Right ventricle myocardium inferior (tissue), 1 donor: ENCODE results near the gene G0S2. TPM values are rescaled to one million over a fixed set of nuclear protein-coding genes. Genes with fewer than 3 reads are reported as not detected.

Source experiments
- ATAC-seq: fragments of 200-7000 bp; cut with Tn5 transposase; one replicate; pipeline ENCODE4 v1.9.1; 2020; ENCODE audit warnings: mild to moderate bottlenecking, moderate library complexity
- DNase-seq: peaks from one replicate; pipeline ENCODE4 v3.0.0; 2021; ENCODE audit errors: missing footprints
- intact Hi-C: fragments of 100-400 bp; cut with DNase I; formaldehyde crosslinking; loops from one replicate; pipeline ENCODE4 v1.11.0; 2022
- long read RNA-seq: library from polyadenylated mRNA; unstranded; transcript quantifications from one replicate; pipeline ENCODE4 v2.0.0, GENCODE V29; 2021
- total RNA-seq: library from RNA; stranded (reverse); fragmentation: NEBNext Ultra II Directional; extraction: Animal tissue kit (Norgen Biotek cat#: 25700); gene quantifications from one replicate; pipeline ENCODE4 v1.2.1, GENCODE V29; 2021
- donor health status: DM: no; HTN: yes; CAD: no; lungs with severe emphysema.

The G0S2 gene
- 460 TPM for total RNA-seq
- long read RNA-seq, transcript G0S2-201 (2 exons, 866 nt): major isoform, 612 of 640 reads
- long read RNA-seq, partial matches to known transcripts: 0 of 640 reads
- long read RNA-seq, other reads (novel, unspliced or antisense): 28 of 640 reads

DNA sequence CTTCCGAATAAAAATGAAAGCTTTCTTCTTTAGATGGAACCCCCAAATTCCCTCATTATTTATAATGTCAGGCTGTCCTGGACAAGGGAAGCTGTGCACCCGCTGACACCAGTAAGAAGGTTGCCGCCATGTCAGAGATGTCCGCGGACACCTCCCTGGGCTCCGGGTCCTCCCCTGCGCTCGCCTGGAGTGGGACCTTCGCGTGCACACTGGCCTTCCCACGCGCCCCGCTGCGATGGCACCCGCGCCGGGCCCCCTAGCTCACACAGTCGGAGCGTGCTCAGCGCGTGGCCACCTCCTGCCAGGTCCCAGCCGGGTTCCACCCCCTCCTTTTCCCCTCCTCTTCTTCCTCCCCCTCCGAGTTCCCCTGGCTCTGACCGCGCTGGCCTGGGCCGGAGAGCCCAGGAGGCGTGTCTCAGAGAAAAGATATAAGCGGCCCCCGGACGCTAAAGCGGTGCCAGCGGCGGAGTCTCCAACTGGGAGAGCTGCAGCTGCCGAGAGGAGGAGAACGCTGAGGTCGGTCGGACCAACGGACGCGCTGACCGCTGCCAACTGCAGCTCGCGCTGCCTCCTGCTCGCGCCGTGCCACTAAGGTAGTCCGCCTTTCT is at the start of gene G0S2:
Gene G0S2 (plus strand): TSS at position 456 of the 608 bp plus-strand sequence. CDS start 273 bp downstream, outside the sequence.
- peak; percentile 92 for DNase-seq
- peak; percentile 92 for ATAC-seq
- intact Hi-C loops: loop anchor here (1.0 kb wide), 1 partner anchor 32 kb away; no protein-coding TSS in a partner anchor

GRCh38 chr1:209625791-209626285 is 49.4 kb upstream of the G0S2 start:
- intact Hi-C loops: loop anchor here (2.0 to 5.0 kb wide), 3 partner anchors 23 to 121 kb away; no protein-coding TSS in a partner anchor
- peak; percentile 23 for ATAC-seq

GRCh38 chr1:209626346-209627026 is 48.7 kb upstream of the G0S2 start:
- no peak for ATAC-seq
- DNase-seq: no peak
- intact Hi-C loops: loop anchor here (2.0 to 5.0 kb wide), 3 partner anchors 24 to 121 kb away; no protein-coding TSS in a partner anchor

More at GRCh38 chr1:209625791-209626285, 49.4 kb upstream of the G0S2 start:
- no peak for DNase-seq

GRCh38 chr1:209627027-209627731 is 48.0 kb upstream of the G0S2 start:
- intact Hi-C loops: loop anchor here (2.0 to 5.0 kb wide), 3 partner anchors 24 to 120 kb away; no protein-coding TSS in a partner anchor
- DNase-seq: no peak
- ATAC-seq: no peak

- peak; percentile 75 for ATAC-seq
- intact Hi-C loops: loop anchor here (2.0 to 5.0 kb wide), 4 partner anchors 25 to 120 kb away; no protein-coding TSS in a partner anchor
- DNase-seq: peak; percentile 86
Observed at GRCh38 chr1:209627732-209628196, 47.4 kb upstream of the G0S2 start.

DNA sequence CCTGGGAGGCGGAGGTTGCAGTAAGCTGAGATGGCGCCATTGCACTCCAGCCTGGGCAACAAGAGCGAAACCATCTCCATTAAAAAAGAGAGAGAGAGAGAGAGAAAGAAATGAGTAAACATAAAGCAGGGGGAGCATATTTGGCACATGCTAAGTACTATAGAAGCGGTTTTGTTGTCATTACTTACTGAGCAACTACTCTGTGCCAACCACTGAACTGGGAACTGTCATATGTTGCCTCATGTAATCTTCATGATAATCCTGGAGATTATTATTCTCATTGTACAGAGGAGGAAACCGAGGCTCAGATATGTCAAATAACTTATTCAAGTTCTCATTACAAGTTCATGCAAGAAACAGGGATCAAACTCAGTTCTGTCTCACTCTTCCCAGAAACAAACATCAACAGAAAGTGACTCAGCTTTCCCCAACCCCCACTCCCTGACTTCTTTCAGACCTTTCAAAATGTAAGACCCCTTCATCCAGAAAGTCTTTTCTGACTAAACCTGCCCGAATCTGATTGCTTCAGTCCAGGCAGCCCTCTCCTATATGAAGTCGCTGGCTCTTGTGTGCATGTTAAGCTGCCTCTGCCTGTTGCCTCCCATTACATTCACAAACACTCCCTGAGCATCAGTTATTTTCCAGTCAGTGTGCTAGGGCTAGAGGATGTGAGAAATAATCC is 46.5 kb upstream of the G0S2 start:
- intact Hi-C loops: loop anchor here (2.0 to 5.0 kb wide), 2 partner anchors 52 to 119 kb away; no protein-coding TSS in a partner anchor
- ATAC-seq (no peak), DNase-seq (no peak)

DNA sequence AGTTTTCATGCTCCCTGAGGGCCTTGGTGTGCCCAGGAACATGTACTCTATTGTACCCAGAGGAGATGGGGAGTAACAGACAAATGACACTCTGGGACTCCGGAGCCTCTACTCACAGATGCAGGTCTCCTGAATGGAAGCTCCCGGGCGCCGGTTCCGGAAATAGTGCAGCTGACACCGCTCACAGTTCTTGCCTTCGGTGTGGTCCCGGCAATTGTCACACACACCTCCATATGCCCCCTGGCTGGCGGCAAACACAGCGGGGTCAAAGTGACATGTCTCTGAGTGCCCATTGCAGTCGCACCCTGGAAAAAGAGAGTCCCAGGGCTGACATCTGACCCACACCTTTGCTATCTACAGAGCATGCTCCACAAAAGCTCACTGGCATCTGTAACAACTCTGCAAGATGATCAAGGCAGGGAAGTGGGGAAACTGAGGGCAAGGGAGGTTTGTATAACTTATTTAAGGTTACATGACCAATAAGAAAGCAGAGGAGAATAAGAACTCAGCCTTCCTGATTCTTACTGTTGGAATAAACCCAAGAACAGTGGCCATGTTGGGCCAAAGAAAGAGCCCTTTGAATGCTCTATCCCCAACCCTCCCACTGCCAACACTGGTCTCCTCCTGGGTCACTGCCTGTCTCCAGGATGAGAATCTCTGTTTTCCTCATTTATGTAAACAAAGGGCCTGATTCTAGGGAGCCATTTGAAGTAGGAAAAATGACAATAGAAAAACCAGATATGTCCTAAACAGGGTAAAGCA is 45.4 kb upstream of the G0S2 start:
- DNase-seq (no peak), ATAC-seq (no peak)

DNA sequence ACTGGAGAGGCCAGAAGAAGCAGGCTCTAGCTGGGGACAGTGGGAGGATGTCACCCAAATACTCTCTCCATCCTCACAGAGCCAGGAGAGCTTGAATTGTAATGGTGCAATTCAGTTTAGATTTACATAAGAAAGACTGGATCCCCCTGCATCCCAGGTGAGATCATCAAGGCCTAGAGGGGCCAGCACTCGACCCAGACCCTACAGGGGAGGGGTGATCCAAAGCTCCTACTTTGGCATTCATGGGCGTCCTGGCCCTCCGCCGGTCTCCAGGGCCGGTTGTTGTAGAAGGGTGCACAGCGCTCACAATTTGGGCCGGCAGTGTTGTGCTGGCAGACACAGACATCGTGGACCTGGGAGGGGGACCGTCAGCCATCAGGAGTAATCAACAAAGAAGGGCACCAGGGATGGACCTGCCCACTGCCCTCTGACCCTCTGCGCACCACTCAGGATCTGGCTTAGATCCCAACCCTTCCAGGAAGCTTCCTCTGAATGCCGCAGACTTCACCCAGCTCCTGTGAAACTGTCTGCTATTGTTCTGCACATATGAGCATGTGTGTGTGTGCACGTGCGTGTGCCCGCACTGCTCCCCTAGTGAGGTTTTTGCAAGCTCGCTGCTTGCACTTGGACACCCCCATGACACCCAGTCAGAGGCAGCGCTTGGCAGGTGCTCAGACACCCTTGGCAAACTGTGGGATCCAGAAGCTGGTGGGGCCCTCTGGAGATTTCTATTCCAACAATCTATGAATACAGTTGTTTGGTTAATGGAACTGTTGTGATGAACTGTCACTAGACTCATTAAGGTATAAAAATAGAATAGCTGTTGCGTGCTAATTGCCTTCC is 44.6 kb upstream of the G0S2 start:
- ATAC-seq (peak; percentile 17), DNase-seq (no peak)
- intact Hi-C loops: no loop called here

More for the DNA sequence above, 45.4 kb upstream of the G0S2 start:
- intact Hi-C loops: loop anchor here (2.0 to 5.0 kb wide), 2 partner anchors 53 to 117 kb away; no protein-coding TSS in a partner anchor

- no peak for ATAC-seq
- no peak for DNase-seq
- intact Hi-C loops: no loop called here
Observed at GRCh38 chr1:209633335-209633997, 41.7 kb upstream of the G0S2 start.

- ATAC-seq (no peak), DNase-seq (no peak)
- intact Hi-C loops: no loop called here
Observed at GRCh38 chr1:209634005-209634737, 41.0 kb upstream of the G0S2 start.

DNA sequence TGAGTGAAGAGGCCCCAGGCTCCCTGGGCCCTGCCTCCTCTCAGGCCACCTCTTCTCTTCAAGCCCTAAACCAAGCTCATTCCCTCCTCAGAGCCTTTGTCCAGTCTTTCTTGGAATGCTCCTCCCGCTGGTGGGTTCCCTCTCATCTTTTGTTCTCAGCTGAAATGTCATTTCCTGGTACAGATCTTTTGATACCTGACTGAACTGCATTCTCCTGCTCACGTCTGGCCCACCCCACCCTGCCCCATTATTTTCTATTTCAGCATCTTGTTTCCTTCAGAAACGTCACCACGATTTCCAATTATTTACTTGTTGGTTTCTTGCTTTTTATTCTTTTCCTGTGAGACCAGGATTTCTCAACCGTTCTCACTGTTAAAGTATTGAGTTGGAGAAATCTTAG is 39.4 kb upstream of the G0S2 start:
- intact Hi-C loops: no loop called here
- ATAC-seq: no peak
- DNase-seq: no peak

DNA sequence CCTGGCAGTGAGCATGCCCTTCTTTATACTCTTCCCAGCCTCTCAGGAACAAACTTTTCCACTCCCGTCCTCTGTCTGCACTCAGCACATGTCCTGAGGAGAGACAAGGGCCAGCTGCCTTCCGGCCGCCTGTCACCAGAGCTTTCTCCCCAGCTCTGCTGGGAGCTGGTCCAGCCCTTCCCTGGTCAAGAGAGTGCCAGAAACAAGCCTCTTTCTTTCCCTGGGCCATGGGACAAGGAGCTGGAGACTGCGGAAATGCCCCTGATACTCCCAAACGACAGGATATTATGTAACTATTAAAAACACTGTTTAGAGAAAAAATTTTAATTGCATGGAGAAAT is 33.4 kb upstream of the G0S2 start:
- peak; percentile 94 for DNase-seq
- peak; percentile 93 for ATAC-seq
- intact Hi-C loops: loop anchor here (2.0 to 5.0 kb wide), 2 partner anchors 50 to 101 kb away; no protein-coding TSS in a partner anchor

DNA sequence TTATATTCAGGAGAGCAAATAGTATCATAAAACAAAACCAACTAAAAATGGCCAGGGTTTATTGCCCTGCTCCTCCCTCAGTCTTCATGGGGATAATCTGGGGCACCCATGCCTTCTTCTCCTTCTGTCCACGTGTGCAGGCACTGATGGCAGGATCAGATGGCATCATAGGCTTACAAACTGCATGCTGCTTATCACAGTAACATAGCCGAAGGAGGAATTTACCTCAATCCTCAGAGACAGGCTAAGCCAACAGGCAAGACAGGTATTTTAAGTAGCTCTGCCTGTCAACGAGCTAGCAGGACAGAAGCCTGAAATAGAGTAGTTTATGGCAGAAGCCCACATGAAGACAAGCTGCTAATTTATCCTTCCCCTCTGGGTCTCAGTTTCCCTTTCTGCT is 32.4 kb upstream of the G0S2 start:
- intact Hi-C loops: loop anchor here (1.0 to 5.0 kb wide), 3 partner anchors 32 to 100 kb away; partner anchors contain the start of gene G0S2
- ATAC-seq (peak; percentile 47), DNase-seq (no peak)

- peak; percentile 82 for DNase-seq
- ATAC-seq: peak; percentile 79
- intact Hi-C loops: loop anchor here (1.0 to 5.0 kb wide), 3 partner anchors 32 to 99 kb away; partner anchors contain the start of gene G0S2
Observed at GRCh38 chr1:209643285-209644020, 31.8 kb upstream of the G0S2 start.
